HG03025 (cell line): ENCODE data around the gene FAIM2.
"Not testable (repeated sequence)": the region's sequence is repeated elsewhere in the genome, so short reads cannot be mapped to it uniquely, and the experiment has no call there.

Experiments
- ATAC-seq: cut with Tn5 transposase; IDR thresholded peaks from one replicate; pipeline ENCODE4 v1.9.1; 2021; ENCODE audit warnings: mild to moderate bottlenecking, moderate library complexity; ENCODE audit not compliant: unreplicated experiment, low FRiP score

FAIM2 gene

GRCh38 chr12:49868449-49868848 is 35.3 kb downstream of the FAIM2 start:
- ATAC-seq: no peak

GRCh38 chr12:49867570-49868341 is 35.9 kb downstream of the FAIM2 start:
- ATAC-seq: no peak

- no peak for ATAC-seq
Measured at GRCh38 chr12:49866859-49867569, 36.7 kb downstream of the FAIM2 start.

- ATAC-seq: no peak
Measured at GRCh38 chr12:49865782-49866135, 37.9 kb downstream of the FAIM2 start.

GRCh38 chr12:49865109-49865781 is 38.5 kb downstream of the FAIM2 start:
- no peak for ATAC-seq

GRCh38 chr12:49864798-49865090 is 39.0 kb downstream of the FAIM2 start:
- no peak for ATAC-seq

- ATAC-seq: no peak
Measured at GRCh38 chr12:49863946-49864797, 39.5 kb downstream of the FAIM2 start.

GRCh38 chr12:49860921-49861320 is 42.8 kb downstream of the FAIM2 start:
- not testable (repeated sequence) for ATAC-seq

- not testable (repeated sequence) for ATAC-seq
Measured at GRCh38 chr12:49855890-49856289, 47.8 kb downstream of the FAIM2 start.

- ATAC-seq: no peak
Measured at GRCh38 chr12:49854976-49855375, 48.7 kb downstream of the FAIM2 start.

- no peak for ATAC-seq
Measured at GRCh38 chr12:49853671-49854070, 50.0 kb downstream of the FAIM2 start.

- ATAC-seq: no peak
Measured at GRCh38 chr12:49847161-49847560, 56.5 kb downstream of the FAIM2 start.

GRCh38 chr12:49846032-49846431 is 57.7 kb downstream of the FAIM2 start:
- no peak for ATAC-seq

GRCh38 chr12:49843876-49844437 is 59.7 kb downstream of the FAIM2 start:
- no peak for ATAC-seq

GRCh38 chr12:49843411-49843810 is 60.3 kb downstream of the FAIM2 start:
- ATAC-seq: no peak

GRCh38 chr12:49842519-49843352 is 61.0 kb downstream of the FAIM2 start, which contains the start of gene BCDIN3D:
TSS of gene BCDIN3D (minus strand) at chr12:49843106. CDS start at chr12:49843087, 19 bp downstream.
- ATAC-seq: peak; percentile 70

- no peak for ATAC-seq
Measured at GRCh38 chr12:49838973-49839633, 64.6 kb downstream of the FAIM2 start.

- ATAC-seq: no peak
Measured at GRCh38 chr12:49832836-49833421, 70.8 kb downstream of the FAIM2 start.

GRCh38 chr12:49831717-49832116 is 72.0 kb downstream of the FAIM2 start:
- no peak for ATAC-seq
